ENCODE results near the gene MAPK7.

DNA sequence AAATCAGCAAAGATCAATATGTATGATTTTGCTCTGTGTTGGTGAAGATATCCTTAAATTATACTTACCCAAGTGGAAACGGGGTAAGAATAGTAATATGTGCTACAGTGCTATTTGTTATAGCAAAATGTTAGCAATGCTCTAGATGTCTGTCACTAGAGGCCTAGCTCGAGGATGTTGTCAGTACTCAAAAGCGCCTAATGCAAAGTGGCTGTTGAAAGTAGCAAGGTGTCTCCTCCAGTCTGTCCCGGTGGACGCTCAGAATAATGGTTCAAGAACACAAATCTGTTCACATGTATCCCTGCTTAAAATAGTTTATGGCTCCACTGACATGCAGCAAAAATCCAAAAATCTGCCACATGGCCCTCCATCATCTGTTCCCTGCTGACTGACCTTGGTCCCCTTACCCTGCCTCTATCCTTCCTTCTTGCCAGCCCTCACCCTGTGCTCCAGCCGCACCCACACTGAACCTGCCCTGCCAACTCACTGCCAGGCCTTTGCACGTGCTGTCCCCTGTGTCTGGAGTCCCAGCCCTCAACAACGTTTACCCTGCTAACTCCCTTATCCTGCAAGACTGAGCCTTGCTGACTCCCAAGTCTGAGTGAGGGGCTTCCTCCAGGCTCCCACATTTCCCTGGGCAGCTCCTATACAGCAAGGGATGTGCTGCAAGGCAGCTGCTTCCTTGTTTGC, 23.2 kb downstream of the MAPK7 start:
- TF ChIP-seq, protein P1, sequence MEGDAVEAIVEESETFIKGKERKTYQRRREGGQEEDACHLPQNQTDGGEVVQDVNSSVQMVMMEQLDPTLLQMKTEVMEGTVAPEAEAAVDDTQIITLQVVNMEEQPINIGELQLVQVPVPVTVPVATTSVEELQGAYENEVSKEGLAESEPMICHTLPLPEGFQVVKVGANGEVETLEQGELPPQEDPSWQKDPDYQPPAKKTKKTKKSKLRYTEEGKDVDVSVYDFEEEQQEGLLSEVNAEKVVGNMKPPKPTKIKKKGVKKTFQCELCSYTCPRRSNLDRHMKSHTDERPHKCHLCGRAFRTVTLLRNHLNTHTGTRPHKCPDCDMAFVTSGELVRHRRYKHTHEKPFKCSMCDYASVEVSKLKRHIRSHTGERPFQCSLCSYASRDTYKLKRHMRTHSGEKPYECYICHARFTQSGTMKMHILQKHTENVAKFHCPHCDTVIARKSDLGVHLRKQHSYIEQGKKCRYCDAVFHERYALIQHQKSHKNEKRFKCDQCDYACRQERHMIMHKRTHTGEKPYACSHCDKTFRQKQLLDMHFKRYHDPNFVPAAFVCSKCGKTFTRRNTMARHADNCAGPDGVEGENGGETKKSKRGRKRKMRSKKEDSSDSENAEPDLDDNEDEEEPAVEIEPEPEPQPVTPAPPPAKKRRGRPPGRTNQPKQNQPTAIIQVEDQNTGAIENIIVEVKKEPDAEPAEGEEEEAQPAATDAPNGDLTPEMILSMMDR (IDR thresholded peaks at IDR 0.05 in 4 of 5, conservative IDR thresholded peaks at IDR 0.05 in 1 of 5) = no peak
- TF ChIP-seq POLR2A (IDR thresholded peaks at IDR 0.05) = no peak

Data from gastrocnemius medialis (tissue), 4 donors.